ENCODE data around the gene FADS3.

- TF ChIP-seq, protein P1, sequence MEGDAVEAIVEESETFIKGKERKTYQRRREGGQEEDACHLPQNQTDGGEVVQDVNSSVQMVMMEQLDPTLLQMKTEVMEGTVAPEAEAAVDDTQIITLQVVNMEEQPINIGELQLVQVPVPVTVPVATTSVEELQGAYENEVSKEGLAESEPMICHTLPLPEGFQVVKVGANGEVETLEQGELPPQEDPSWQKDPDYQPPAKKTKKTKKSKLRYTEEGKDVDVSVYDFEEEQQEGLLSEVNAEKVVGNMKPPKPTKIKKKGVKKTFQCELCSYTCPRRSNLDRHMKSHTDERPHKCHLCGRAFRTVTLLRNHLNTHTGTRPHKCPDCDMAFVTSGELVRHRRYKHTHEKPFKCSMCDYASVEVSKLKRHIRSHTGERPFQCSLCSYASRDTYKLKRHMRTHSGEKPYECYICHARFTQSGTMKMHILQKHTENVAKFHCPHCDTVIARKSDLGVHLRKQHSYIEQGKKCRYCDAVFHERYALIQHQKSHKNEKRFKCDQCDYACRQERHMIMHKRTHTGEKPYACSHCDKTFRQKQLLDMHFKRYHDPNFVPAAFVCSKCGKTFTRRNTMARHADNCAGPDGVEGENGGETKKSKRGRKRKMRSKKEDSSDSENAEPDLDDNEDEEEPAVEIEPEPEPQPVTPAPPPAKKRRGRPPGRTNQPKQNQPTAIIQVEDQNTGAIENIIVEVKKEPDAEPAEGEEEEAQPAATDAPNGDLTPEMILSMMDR (IDR thresholded peaks at IDR 0.05; ENCODE audit: borderline replicate concordance, extremely low read depth, low read length, poor library complexity, severe bottlenecking) = no peak
- TF ChIP-seq EZH2 (IDR thresholded peaks at IDR 0.05; ENCODE audit: borderline replicate concordance, low read depth, low read length, severe bottlenecking) = no peak
Measured at GRCh38 chr11:61833471-61833870, 57.9 kb downstream of the FADS3 start.
